ENCODE measurements around the gene ZNF117. TPM values are rescaled to one million over a fixed set of nuclear protein-coding genes. Genes with fewer than 3 reads are reported as not detected.
"Not testable (repeated sequence)": the region's sequence is repeated elsewhere in the genome, so short reads cannot be mapped to it uniquely, and the experiment has no call there.

ZNF117 gene
- 22.0 TPM for total RNA-seq
- long read RNA-seq, partial matches to known transcripts, result 4 of 8 reads
- long read RNA-seq, other reads (novel, unspliced or antisense), result 4 of 8 reads

- TF ChIP-seq CTCF (IDR thresholded peaks at IDR 0.05), result no peak
- Histone ChIP-seq H3K36me3 (peaks cover 7% of the 10 kb centered on the region), H3K9me3 (peaks cover 50% of the 10 kb centered on the region), H3K4me1 (no peaks in the 10 kb centered on the region), H3K27me3 (ENCODE audit: low read depth) (no peaks in the 10 kb centered on the region), H3K27ac (no peak within 1 kb of the TSS), H3K4me3 (no peak within 1 kb of the TSS)
- DNase-seq, result no peak
- no peak for ATAC-seq
- intact Hi-C loops (cut with DNase I), result no loop called here
Measured at GRCh38 chr7:64990936-64991335, at the start of gene ZNF117. ZNF117 (minus strand) TSS chr7:64991036.

GRCh38 chr7:65038767-65039166 lies 47.9 kb upstream of the ZNF117 start:
- intact Hi-C loops (cut with DNase I); H3K27me3 ChIP-seq (ENCODE audit: low read depth); H3K36me3 ChIP-seq; H3K9me3 ChIP-seq: not testable (repeated sequence)
- peak overlapping the region; percentile 70 for H3K4me3 ChIP-seq
- H3K27ac ChIP-seq, result peak overlapping the region; percentile 80
- peaks cover 28% of the 10 kb centered on the region for H3K4me1 ChIP-seq
- ATAC-seq (peak; percentile 3 to 11), DNase-seq (peak; percentile 63)

- Histone ChIP-seq H3K36me3 (no peaks in the 10 kb centered on the region), H3K9me3 (no peaks in the 10 kb centered on the region), H3K27me3 (ENCODE audit: low read depth) (no peaks in the 10 kb centered on the region), H3K4me1 (peaks cover 28% of the 10 kb centered on the region), H3K27ac (peak overlapping the region; percentile 80), H3K4me3 (peak overlapping the region; percentile 70)
- ATAC-seq (peak; percentile 95 to 98), DNase-seq (peak; percentile 94)
- intact Hi-C loops (cut with DNase I), result no loop called here
- TF ChIP-seq CTCF (IDR thresholded peaks at IDR 0.05), result no peak
Measured at GRCh38 chr7:65037740-65038688, 47.2 kb upstream of the ZNF117 start.

GRCh38 chr7:65036526-65036925 lies 45.7 kb upstream of the ZNF117 start:
- H3K9me3 ChIP-seq; H3K4me3 ChIP-seq; H3K36me3 ChIP-seq; DNase-seq; H3K27me3 ChIP-seq (ENCODE audit: low read depth); intact Hi-C loops (cut with DNase I): not testable (repeated sequence)
- H3K27ac ChIP-seq, result peak overlapping the region; percentile 68
- ATAC-seq, result peak; percentile 6 to 45
- H3K4me1 ChIP-seq, result peaks cover 28% of the 10 kb centered on the region

GRCh38 chr7:65035469-65035868 lies 44.6 kb upstream of the ZNF117 start:
- H3K9me3 ChIP-seq; DNase-seq; H3K27me3 ChIP-seq (ENCODE audit: low read depth); intact Hi-C loops (cut with DNase I); H3K36me3 ChIP-seq; ATAC-seq; H3K4me3 ChIP-seq: not testable (repeated sequence)
- Histone ChIP-seq H3K4me1 (peaks cover 28% of the 10 kb centered on the region), H3K27ac (peak overlapping the region; percentile 68)

GRCh38 chr7:65034120-65034782 lies 43.4 kb upstream of the ZNF117 start:
- H3K4me3 ChIP-seq; ATAC-seq; H3K27me3 ChIP-seq (ENCODE audit: low read depth); H3K9me3 ChIP-seq; intact Hi-C loops (cut with DNase I); DNase-seq; H3K27ac ChIP-seq; H3K36me3 ChIP-seq: not testable (repeated sequence)
- H3K4me1 ChIP-seq, result peaks cover 19% of the 10 kb centered on the region

- ATAC-seq; H3K9me3 ChIP-seq; H3K4me3 ChIP-seq; H3K36me3 ChIP-seq; H3K27ac ChIP-seq; H3K27me3 ChIP-seq (ENCODE audit: low read depth); intact Hi-C loops (cut with DNase I); DNase-seq: not testable (repeated sequence)
- peaks cover 19% of the 10 kb centered on the region for H3K4me1 ChIP-seq
Measured at GRCh38 chr7:65033391-65033790, 42.6 kb upstream of the ZNF117 start.

- H3K4me1 ChIP-seq; H3K27me3 ChIP-seq (ENCODE audit: low read depth); H3K27ac ChIP-seq; intact Hi-C loops (cut with DNase I); H3K36me3 ChIP-seq; ATAC-seq; H3K4me3 ChIP-seq; DNase-seq; H3K9me3 ChIP-seq: not testable (repeated sequence)
Measured at GRCh38 chr7:65025023-65025422, 34.2 kb upstream of the ZNF117 start.

- H3K9me3 ChIP-seq; H3K4me3 ChIP-seq; H3K27me3 ChIP-seq (ENCODE audit: low read depth); intact Hi-C loops (cut with DNase I); H3K36me3 ChIP-seq; H3K27ac ChIP-seq; H3K4me1 ChIP-seq: not testable (repeated sequence)
- ATAC-seq, result peak; percentile 93
- peak; percentile 83 for DNase-seq
Measured at GRCh38 chr7:65020978-65021377, 30.1 kb upstream of the ZNF117 start.

- H3K36me3 ChIP-seq; ATAC-seq; H3K27ac ChIP-seq; H3K9me3 ChIP-seq; H3K27me3 ChIP-seq (ENCODE audit: low read depth); DNase-seq; intact Hi-C loops (cut with DNase I); H3K4me3 ChIP-seq: not testable (repeated sequence)
- H3K4me1 ChIP-seq, result peaks cover 16% of the 10 kb centered on the region
Measured at GRCh38 chr7:65009881-65010280, 19.0 kb upstream of the ZNF117 start.

GRCh38 chr7:65009394-65009793 lies 18.6 kb upstream of the ZNF117 start:
- ATAC-seq; intact Hi-C loops (cut with DNase I): not testable (repeated sequence)

More at GRCh38 chr7:65009394-65009793, 18.6 kb upstream of the ZNF117 start:
- not testable (repeated sequence) for H3K4me3 ChIP-seq; H3K27me3 ChIP-seq (ENCODE audit: low read depth); H3K27ac ChIP-seq; DNase-seq; H3K9me3 ChIP-seq; H3K36me3 ChIP-seq
- H3K4me1 ChIP-seq, result peaks cover 21% of the 10 kb centered on the region

All from lower lobe of right lung (tissue), 2 donors.